H1 (cell line): ENCODE data around the gene VCP. TPM values are rescaled to one million over a fixed set of nuclear protein-coding genes. Genes with fewer than 3 reads are reported as not detected.

Source experiments
- CTCF ChIA-PET: fragments of 300-600 bp; sonication (Branson Sonifier 250); formaldehyde crosslinking; loops from one replicate; lab custom pipeline; 2021; ENCODE audit not compliant: partially characterized antibody; lab: Charles Lee
- POLR2A ChIA-PET: fragments of 300-600 bp; sonication (Branson Sonifier 250); formaldehyde crosslinking; loops from one replicate; lab custom pipeline; 2021; ENCODE audit warnings: inconsistent platforms; ENCODE audit not compliant: partially characterized antibody; lab: Charles Lee
- DNase-seq, 2 experiments: peaks; one replicate each; pipeline versions ENCODE4 v3.0.0 to v3.0.0-alpha.2; 2010 to 2022; ENCODE audit warnings: low spot score in 2 of 2, low read depth in 1 of 2, mixed read lengths in 1 of 2
- FAIRE-seq: peaks from 2 replicates; lab custom pipeline; 2011; peaks lifted over from hg19 to GRCh38; lab: Jason Lieb, UNC
- H2AFZ ChIP-seq: 2 replicates; pipeline ENCODE4 v1.8.1; 2012; ENCODE audit warnings: low read length, inconsistent platforms
- H2AK5ac ChIP-seq: 2 replicates; pipeline ENCODE4 v1.6.1; 2013; ENCODE audit warnings: low read depth, low read length
- H2BK120ac ChIP-seq: replicated peaks from 2 replicates; pipeline ENCODE3; 2013; ENCODE audit warnings: low read depth, low read length, inconsistent platforms
- H2BK12ac ChIP-seq: 2 replicates; pipeline ENCODE4 v1.6.1; 2013; ENCODE audit warnings: low read depth, low read length
- H2BK15ac ChIP-seq: 2 replicates; pipeline ENCODE4 v1.6.1; 2013; ENCODE audit warnings: low read length
- H2BK20ac ChIP-seq: 2 replicates; pipeline ENCODE4 v1.6.1; 2013; ENCODE audit warnings: low read length
- H2BK5ac ChIP-seq: 2 replicates; pipeline ENCODE4 v1.6.1; 2013; ENCODE audit warnings: low read depth, low read length
- H3K14ac ChIP-seq: 2 replicates; pipeline ENCODE4 v1.6.1; 2013; ENCODE audit warnings: inconsistent platforms; ENCODE audit not compliant: insufficient read length
- H3K18ac ChIP-seq: 2 replicates; pipeline ENCODE4 v1.6.1; 2013; ENCODE audit warnings: low read length; ENCODE audit errors: extremely low read depth
- H3K23ac ChIP-seq: 2 replicates; pipeline ENCODE4 v1.6.1; 2013; ENCODE audit warnings: inconsistent platforms; ENCODE audit not compliant: insufficient read length
- H3K23me2 ChIP-seq: 2 replicates; pipeline ENCODE4 v1.6.1; 2013; ENCODE audit warnings: low read depth, low read length
- H3K27ac ChIP-seq: 2 replicates; pipeline ENCODE4 v1.6.1; 2011; ENCODE audit warnings: low read depth, low read length, inconsistent platforms
- H3K27me3 ChIP-seq, 4 experiments: replicated peaks in 1 of 4; 1 replicate in 1 of 4; 2 replicates in 3 of 4; pipeline versions ENCODE4 v1.6.1 to v1.8.1; 2011 to 2013; ENCODE audit warnings: low read length in 3 of 4, mild to moderate bottlenecking in 3 of 4, inconsistent platforms in 2 of 4, mixed read lengths in 2 of 4, moderate library complexity in 1 of 4; ENCODE audit not compliant: control insufficient read depth in 3 of 4, insufficient read depth in 3 of 4; ENCODE audit errors: extremely low read depth in 1 of 4
- H3K36me3 ChIP-seq, 4 experiments: 2 replicates each; pipeline versions ENCODE4 v1.6.1 to v1.8.1; 2011 to 2013; ENCODE audit warnings: mild to moderate bottlenecking in 4 of 4, low read length in 3 of 4, moderate library complexity in 2 of 4, control low read depth in 1 of 4, inconsistent platforms in 1 of 4; ENCODE audit not compliant: insufficient read depth in 4 of 4, control insufficient read depth in 2 of 4
- H3K4ac ChIP-seq: replicated peaks from 2 replicates; pipeline ENCODE3; 2013; ENCODE audit warnings: low read length, low read depth, mixed read lengths, inconsistent platforms; ENCODE audit not compliant: insufficient read length
- H3K4me1 ChIP-seq, 4 experiments: replicated peaks in 1 of 4; 1 replicate in 1 of 4; 2 replicates in 3 of 4; pipeline versions ENCODE4 v1.6.1 to v1.8.1; 2011 to 2013; ENCODE audit warnings: low read length in 3 of 4, inconsistent platforms in 2 of 4, mixed read lengths in 1 of 4; ENCODE audit not compliant: insufficient read depth in 4 of 4, control insufficient read depth in 3 of 4
- H3K4me2 ChIP-seq, 2 experiments: 2 replicates each; pipeline versions ENCODE4 v1.6.1 to v1.8.1; 2011 to 2013; ENCODE audit warnings: low read depth in 2 of 2, low read length in 2 of 2, control low read depth in 1 of 2, inconsistent platforms in 1 of 2, mild to moderate bottlenecking in 1 of 2; ENCODE audit not compliant: insufficient read depth in 1 of 2
- H3K4me3 ChIP-seq, 4 experiments: fragments of 200-600, 300-600 bp in 1 of 4; sonication (generic), shearing (Covaris generic), sonication (Bioruptor Twin) in 1 of 4; 2 replicates each; pipeline versions ENCODE4 v1.5.1 to v1.8.1; 2011 to 2016; ENCODE audit warnings: low read length in 4 of 4, low read depth in 3 of 4, control low read depth in 2 of 4, inconsistent platforms in 2 of 4, mild to moderate bottlenecking in 2 of 4, mixed read lengths in 1 of 4, moderate library complexity in 1 of 4; ENCODE audit not compliant: insufficient read depth in 2 of 4; ENCODE audit errors: extremely low read depth in 1 of 4
- H3K56ac ChIP-seq: replicated peaks from 2 replicates; pipeline ENCODE3; 2013; ENCODE audit warnings: low read depth, mild to moderate bottlenecking, mixed read lengths, low read length, inconsistent platforms; ENCODE audit not compliant: insufficient read length
- H3K79me1 ChIP-seq: 2 replicates; pipeline ENCODE4 v1.6.1; 2013; ENCODE audit warnings: low read depth, low read length, control low read depth
- H3K79me2 ChIP-seq, 2 experiments: 2 replicates each; pipeline versions ENCODE4 v1.6.1 to v1.8.1; 2012 to 2013; ENCODE audit warnings: low read length in 2 of 2, mild to moderate bottlenecking in 2 of 2, inconsistent platforms in 1 of 2; ENCODE audit not compliant: insufficient read depth in 2 of 2, control insufficient read depth in 1 of 2
- H3K9ac ChIP-seq, 4 experiments: replicated peaks in 1 of 4; 1 replicate in 1 of 4; 2 replicates in 3 of 4; pipeline versions ENCODE4 v1.6.1 to v1.8.1; 2011 to 2013; ENCODE audit warnings: low read depth in 3 of 4, low read length in 3 of 4, control low read depth in 2 of 4, mild to moderate bottlenecking in 2 of 4, moderate library complexity in 2 of 4, inconsistent platforms in 1 of 4; ENCODE audit errors: extremely low read depth in 1 of 4
- H3K9me3 ChIP-seq, 2 experiments: 2 replicates each; pipeline versions ENCODE4 v1.6.1 to v1.8.1; 2012 to 2013; ENCODE audit warnings: mild to moderate bottlenecking in 2 of 2, moderate library complexity in 2 of 2, control low read depth in 1 of 2, inconsistent platforms in 1 of 2, low read depth in 1 of 2, low read length in 1 of 2, mixed read lengths in 1 of 2; ENCODE audit not compliant: insufficient read depth in 2 of 2
- H4K20me1 ChIP-seq, 2 experiments: replicated peaks in 1 of 2; 2 replicates each; pipeline versions ENCODE3 to v1.8.1; 2011 to 2013; ENCODE audit warnings: inconsistent platforms in 2 of 2, low read length in 2 of 2, mild to moderate bottlenecking in 1 of 2; ENCODE audit not compliant: insufficient read depth in 2 of 2, control insufficient read depth in 1 of 2
- H4K5ac ChIP-seq: 2 replicates; pipeline ENCODE4 v1.6.1; 2013; ENCODE audit warnings: low read length, low read depth, mixed read lengths, inconsistent platforms; ENCODE audit not compliant: insufficient read length
- H4K8ac ChIP-seq: 2 replicates; pipeline ENCODE4 v1.8.0; 2013; ENCODE audit warnings: mild to moderate bottlenecking, moderate library complexity, low read length, inconsistent platforms; ENCODE audit not compliant: insufficient read depth; ENCODE audit errors: extremely low read depth
- H4K91ac ChIP-seq: replicated peaks from 2 replicates; pipeline ENCODE3; 2013; ENCODE audit warnings: low read length, mixed read lengths, inconsistent platforms; ENCODE audit not compliant: insufficient read length
- CHD2 ChIP-seq: IDR thresholded peaks from 2 replicates; pipeline ENCODE4 v1.6.1; 2012; ENCODE audit warnings: low read length, improper control_type of control experiment
- E2F6 ChIP-seq: IDR thresholded peaks from 2 replicates; pipeline ENCODE4 v1.6.1; 2012; ENCODE audit warnings: inconsistent platforms
- EGR1 ChIP-seq: IDR thresholded peaks from 2 replicates; pipeline ENCODE4 v1.6.1; 2011; ENCODE audit warnings: low read depth, low read length, borderline replicate concordance
- EP300 ChIP-seq, 2 experiments: IDR thresholded peaks; 1 replicate in 1 of 2; 2 replicates in 1 of 2; pipeline ENCODE4 v1.6.1; 2011 to 2012; ENCODE audit warnings: low read depth in 2 of 2, low read length in 2 of 2, mild to moderate bottlenecking in 2 of 2, borderline replicate concordance in 1 of 2, inconsistent platforms in 1 of 2, moderate library complexity in 1 of 2
- KDM5A ChIP-seq: fragments of 200-600 bp; IDR thresholded peaks from 2 replicates; pipeline ENCODE4 v1.7.1; 2012; ENCODE audit warnings: mild to moderate bottlenecking, low read length, inconsistent platforms, mixed read lengths
- PHF8 ChIP-seq: fragments of 200-600 bp; sonication (generic); conservative IDR thresholded peaks from 2 replicates; pipeline ENCODE4 v1.7.1; 2012; ENCODE audit warnings: low read depth, mild to moderate bottlenecking, inconsistent platforms, low read length, moderate library complexity
- POLR2AphosphoS5 ChIP-seq: IDR thresholded peaks from 2 replicates; pipeline ENCODE4 v1.6.1; 2011; ENCODE audit warnings: low read depth, low read length
- POU5F1 ChIP-seq: IDR thresholded peaks from 2 replicates; pipeline ENCODE4 v1.6.1; 2011; ENCODE audit warnings: low read depth, mild to moderate bottlenecking, low read length, moderate library complexity
- SP4 ChIP-seq: IDR thresholded peaks from 2 replicates; pipeline ENCODE4 v1.6.1; 2012; ENCODE audit warnings: low read length, inconsistent platforms
- TBP ChIP-seq: IDR thresholded peaks from 2 replicates; pipeline ENCODE4 v1.6.1; 2011; ENCODE audit warnings: low read depth, low read length, improper control_type of control experiment
- WGBS, 2 experiments: shearing (Covaris generic) in 1 of 2; methylation state at CpG; one replicate each; pipeline versions ENCODE4 v1.1.6 to v1.1.7; 2013 to 2015; ENCODE audit warnings: low lambda C conversion rate in 2 of 2, mixed read lengths in 2 of 2, inconsistent platforms in 1 of 2, low coverage in 1 of 2, missing lambda C conversion rate in 1 of 2; ENCODE audit not compliant: insufficient replicate concordance in 2 of 2, insufficient coverage in 1 of 2, insufficient read length in 1 of 2; ENCODE audit errors: extremely low coverage in 1 of 2, missing lambda C conversion rate in 1 of 2; 5-methylcytosine and 5-hydroxymethylcytosine counted together
- polyA plus RNA-seq, 7 experiments: library from polyadenylated mRNA; depleted of rRNA in 3 of 7; stranded (reverse) in 5 of 7; unstranded in 2 of 7; fragments of >200 nt in 5 of 7; fragments of 200-250 nt in 2 of 7; gene quantifications; 1 replicate in 5 of 7; 2 replicates in 1 of 7; 4 replicates in 1 of 7; pipeline versions ENCODE4 v1.2.1 to v1.2.3, GENCODE V29; 2011 to 2013; ENCODE audit warnings: missing spikeins in 2 of 7, mixed read lengths in 2 of 7
- total RNA-seq: library from RNA; stranded (reverse); fragmentation: NEBNext Ultra II Directional; extraction: Animal tissue kit (Norgen Biotek cat#: 25700); gene quantifications from 2 replicates; pipeline ENCODE4 v1.2.1, GENCODE V29; 2021

The VCP gene
- total and polyA plus RNA-seq, 2 of the 8 experiments (the other 6 are each of a cell fraction or from before 2014, with no cell fraction given): 173 to 375 TPM

DNA sequence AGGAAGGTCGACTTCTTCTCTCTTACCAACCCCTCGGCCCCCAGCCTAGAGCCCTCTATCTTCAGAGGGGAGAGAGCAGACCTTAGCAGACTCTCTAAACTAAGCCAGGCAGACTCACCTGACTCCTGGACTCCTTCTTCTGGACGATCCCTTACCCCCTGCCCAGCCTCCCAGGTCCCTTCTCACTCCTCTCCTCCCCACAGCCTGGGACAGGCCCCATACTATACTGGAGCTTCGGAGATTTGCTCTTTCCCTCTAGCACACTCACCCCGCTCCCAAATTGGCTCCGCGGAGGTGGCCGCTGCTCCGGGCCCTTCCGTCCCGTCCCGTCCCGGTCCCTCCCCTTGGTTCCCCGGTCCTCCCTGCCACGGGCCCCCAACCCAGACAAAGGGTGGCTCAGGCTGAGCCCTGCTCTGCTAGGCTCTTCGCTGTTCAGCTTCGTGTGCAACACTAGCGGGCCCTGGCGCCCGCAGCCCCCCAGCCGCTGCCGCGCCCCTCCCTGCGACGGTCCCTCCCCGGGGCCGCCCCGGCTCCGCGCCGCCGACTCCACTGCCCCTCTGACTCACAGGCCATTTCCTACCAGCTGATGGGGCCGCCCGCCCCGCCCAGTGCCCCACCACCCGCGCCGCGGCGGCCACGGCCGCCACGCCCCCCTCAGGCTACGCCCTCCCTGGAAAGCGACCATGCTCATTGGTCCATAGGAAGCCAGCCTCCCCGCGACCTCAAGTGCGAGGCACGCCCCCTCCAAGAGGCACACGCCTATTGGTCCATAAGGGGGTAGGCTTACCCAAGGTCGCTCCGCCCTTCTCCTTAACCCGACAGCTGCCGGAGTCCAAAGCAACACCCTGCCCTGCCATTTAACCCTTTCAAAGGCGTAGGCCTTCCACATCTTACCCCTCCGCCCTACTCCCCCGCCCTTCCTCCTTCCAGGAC is 38.8 kb upstream of the VCP start:
- Histone ChIP-seq H3K18ac (no peak overlapping the region; the same call in 1 of the 2 replicates), H2BK5ac (no peak overlapping the region; the same call in 1 of the 2 replicates), H3K9me3 (no peaks in the 10 kb centered on the region), H3K9ac (peak overlapping the region in 3 of 4 experiments; percentile 16 to 36 (median 29); a peak in 3 of 7 replicates), H2BK12ac (no peak overlapping the region), H2BK15ac (no peak overlapping the region), H3K79me1 (no peaks in the 10 kb centered on the region), H2BK20ac (no peak overlapping the region), H3K4me1 (peaks cover 4 to 21% (median 10%) of the 10 kb centered on the region in 4 experiments; a peak in 6 of 7 replicates), H3K14ac (no peak overlapping the region), H3K79me2 (no peaks in the 10 kb centered on the region; a peak in 1 of 4 replicates), H4K8ac (no peak overlapping the region), H3K4ac (no peak overlapping the region), H3K56ac (no peak overlapping the region), H3K36me3 (peaks cover 0 to 2% (median 0%) of the 10 kb centered on the region in 4 experiments; a peak in 2 of 8 replicates), H3K23ac (no peak overlapping the region), H3K4me3 (peak overlapping the region; percentile 53 to 87 (median 79)), H2BK120ac (no peak overlapping the region), H3K4me2 (peak overlapping the region; percentile 64 to 93), H3K27ac (no peak overlapping the region), H3K23me2 (peaks cover 18% of the 10 kb centered on the region; the same call in 1 of the 2 replicates), H4K91ac (no peak overlapping the region), H2AFZ (no peak overlapping the region), H4K20me1 (peaks cover 4 to 5% of the 10 kb centered on the region in 2 experiments), H4K5ac (no peak overlapping the region), H2AK5ac (0 out of 2 replicates have a peak overlapping the region, but pooled peaks have one; percentile 24), H3K27me3 (no peaks in the 10 kb centered on the region)
- peak; percentile 87 for FAIRE-seq
- DNase-seq: peak; percentile 89 to 98
- WGBS, 2 experiments: 7% methylated on average over 22 of the region's 57 CpGs; no CpG with 5 or more reads in 1 of the 2 experiments
- CTCF ChIA-PET: interaction anchor here (0.6 to 1.5 kb wide), 4 partner anchors 8 to 138 kb away, joined by 3 to 5 read pairs (median 4); no protein-coding TSS in a partner anchor
- POLR2A ChIA-PET: interaction anchor here (0.7 to 10.3 kb wide), 6 partner anchors 11 to 122 kb away, joined by 3 to 151 read pairs (median 4); partner anchors contain the start of genes DNAJB5, FANCG, PIGO and STOML2
- no peak for TF ChIP-seq POU5F1
- TF ChIP-seq KDM5A: no peak
- TF ChIP-seq EP300 (IDR thresholded peaks at IDR 0.05; ENCODE audit: borderline replicate concordance in 1 of 2, low read depth in 2 of 2, low read length in 2 of 2): no peak
- TF ChIP-seq TBP: 0 out of 2 replicates have a peak, but pooled peaks have one; percentile 4
- TF ChIP-seq EGR1: no peak
- TF ChIP-seq CHD2: no peak
- TF ChIP-seq POLR2AphosphoS5: no peak
- 0 out of 2 replicates have a peak, but pooled peaks have one; percentile 40 for TF ChIP-seq SP4
- TF ChIP-seq PHF8: peak; percentile 55; the same call in 1 of the 2 replicates
- TF ChIP-seq E2F6: no peak
